Heart right ventricle (tissue), 16 donors: ENCODE results near the gene MEPE. TPM values are rescaled to one million over a fixed set of nuclear protein-coding genes. Genes with fewer than 3 reads are reported as not detected.

Experiments used
- ATAC-seq, 8 donors: fragments of 200-7000 bp; cut with Tn5 transposase; one replicate each; pipeline ENCODE4 v1.9.1; 2020; ENCODE audit warnings: mild to moderate bottlenecking in 8 of 8, moderate library complexity in 8 of 8, moderate number of reproducible peaks in 1 of 8
- DNase-seq, 2 donors: peaks; one replicate each; pipeline ENCODE4 v3.0.0-alpha.2; 2020
- H3K27ac ChIP-seq, 10 donors: fragments of 200-600 bp; sonication (generic) in 2 of 10; one replicate each; pipeline versions ENCODE4 v1.5.0 to v1.8.0; 2020 to 2022; ENCODE audit warnings: mild to moderate bottlenecking in 3 of 10
- H3K27me3 ChIP-seq, 7 donors: fragments of 200-600 bp; one replicate each; pipeline ENCODE4 v1.8.0; 2021 to 2022; ENCODE audit warnings: mild to moderate bottlenecking in 2 of 7
- H3K36me3 ChIP-seq, 9 donors: fragments of 200-600 bp; sonication (generic) in 1 of 9; one replicate each; pipeline versions ENCODE4 v1.5.0 to v1.8.0; 2020 to 2022; ENCODE audit warnings: mild to moderate bottlenecking in 2 of 9
- H3K4me1 ChIP-seq, 9 donors: fragments of 200-600 bp; sonication (generic) in 1 of 9; one replicate each; pipeline versions ENCODE4 v1.5.0 to v1.8.0; 2020 to 2022; ENCODE audit warnings: mild to moderate bottlenecking in 4 of 9
- H3K4me3 ChIP-seq, 10 donors: fragments of 200-600 bp; sonication (generic) in 2 of 10; one replicate each; pipeline versions ENCODE4 v1.5.0 to v1.8.0; 2020 to 2022; ENCODE audit warnings: mild to moderate bottlenecking in 7 of 10, moderate library complexity in 2 of 10
- H3K9me3 ChIP-seq, 11 donors: fragments of 200-600 bp in 10 of 11; sonication (generic) in 2 of 11; one replicate each; pipeline versions ENCODE4 v1.5.0 to v1.8.0; 2013 to 2022; ENCODE audit warnings: mild to moderate bottlenecking in 2 of 11, control low read depth in 1 of 11, moderate library complexity in 1 of 11
- CTCF ChIP-seq, 9 donors: fragments of 200-600 bp; sonication (generic) in 2 of 9; IDR thresholded peaks; one replicate each; pipeline versions ENCODE4 v1.5.0 to v1.8.0; 2021 to 2022; ENCODE audit warnings: antibody characterized with exemption in 9 of 9, mild to moderate bottlenecking in 5 of 9, moderate library complexity in 1 of 9
- WGBS, 2 donors: extraction: QIAGEN DNeasy Blood & Tissue Kit; methylation state at CpG; one replicate each; pipeline ENCODE4 v1.1.7; 2013; ENCODE audit warnings: inconsistent platforms in 1 of 2; 5-methylcytosine and 5-hydroxymethylcytosine counted together
- intact Hi-C, 10 donors: fragments of 100-400 bp; cut with DNase I; formaldehyde crosslinking; loops; one replicate each; pipeline versions ENCODE4 v1.11.1 to v1.14.2; 2022
- long read RNA-seq, 3 donors: library from polyadenylated mRNA; unstranded; transcript quantifications; one replicate each; pipeline ENCODE4 v2.0.0, GENCODE V29; 2020 to 2021
- polyA plus RNA-seq, 2 donors: library from polyadenylated mRNA; stranded (reverse); fragments of 200-250 nt; gene quantifications; one replicate each; pipeline ENCODE4 v1.2.3, GENCODE V29; 2013
- total RNA-seq, 10 donors: library from RNA; stranded (reverse); fragmentation: NEBNext Ultra II Directional in 3 of 10; extraction: Animal tissue kit (Norgen Biotek cat#: 25700) in 3 of 10; gene quantifications; one replicate each; pipeline versions ENCODE4 v1.2.1 to v1.2.4, GENCODE V29; 2021 to 2023
- donor health status: Arrhythmogenic right ventricular cardiomyopathy.
- donor health status: ischemic (EF 13 %, LVEDD 7.1; RV severe dilation, severe dysfunction).
- donor health status: healthy with polysubstance abuse.
- donor health status: DM: no; HTN: yes; CAD: no.
- donor health status: DM: no; HTN: no; CAD: no.
- donor health status: ischemic (EF 25% LVEDD 6.9; RV normal size, moderate dysfunction).
- donor health status: ischemic (EF 25% LVEDD 5.7; RV mildly dilated, moderate dysfunction).
- donor health status: healthy.
- donor health status: DM: yes; HTN: yes; CAD: no.
- donor health status: Ischemic cardiomyopathy.
- donor health status: ischemic (EF 35%, LVEDD 5.7; RV mildly dilated, moderate dysfunction).
- donor health status: nonischemic (EF 11% LVEDD 7.7; RV severe dilation, severe dysfunction).
- donor health status: DM: yes; HTN: yes; CAD: no.
- donor health status: PGD.
- donor health status: ischemic (EF 29% LVEDD 5.4; RV normal size, mild dysfunction).
- donor health status: nonischemic (EF 23%, LVEDD 6.1; RV moderate dilation, normal function).

MEPE gene, protein sequence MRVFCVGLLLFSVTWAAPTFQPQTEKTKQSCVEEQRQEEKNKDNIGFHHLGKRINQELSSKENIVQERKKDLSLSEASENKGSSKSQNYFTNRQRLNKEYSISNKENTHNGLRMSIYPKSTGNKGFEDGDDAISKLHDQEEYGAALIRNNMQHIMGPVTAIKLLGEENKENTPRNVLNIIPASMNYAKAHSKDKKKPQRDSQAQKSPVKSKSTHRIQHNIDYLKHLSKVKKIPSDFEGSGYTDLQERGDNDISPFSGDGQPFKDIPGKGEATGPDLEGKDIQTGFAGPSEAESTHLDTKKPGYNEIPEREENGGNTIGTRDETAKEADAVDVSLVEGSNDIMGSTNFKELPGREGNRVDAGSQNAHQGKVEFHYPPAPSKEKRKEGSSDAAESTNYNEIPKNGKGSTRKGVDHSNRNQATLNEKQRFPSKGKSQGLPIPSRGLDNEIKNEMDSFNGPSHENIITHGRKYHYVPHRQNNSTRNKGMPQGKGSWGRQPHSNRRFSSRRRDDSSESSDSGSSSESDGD
- total RNA-seq (not detected), polyA plus RNA-seq (not detected)
- long read RNA-seq, donor 1 = 0 reads
- long read RNA-seq, donor 2 = 0 reads
- long read RNA-seq, donor 3 = 0 reads

GRCh38 chr4:87832669-87833068 is at the start of gene MEPE:
Gene MEPE (plus strand): TSS chr4:87832969. CDS start chr4:87834715, 1,746 bp downstream.
- peaks cover 0 to 9% (median 0%) of the 10 kb centered on the region in 9 donors for H3K4me1 ChIP-seq
- WGBS, 2 donors = 74 to 96% methylated on average over 2 of the region's 2 CpGs
- no peaks in the 10 kb centered on the region for H3K9me3 ChIP-seq
- no peak within 1 kb of the TSS for H3K4me3 ChIP-seq
- intact Hi-C loops = loop anchor here in 3 of 10 donors (10.0 kb wide), 3 partner anchors 278 to 558 kb away; no protein-coding TSS in a partner anchor
- no peak for DNase-seq
- H3K27me3 ChIP-seq = no peaks in the 10 kb centered on the region
- TF ChIP-seq CTCF (IDR thresholded peaks at IDR 0.05) = no peak
- ATAC-seq = no peak
- no peaks in the 10 kb centered on the region for H3K36me3 ChIP-seq
- no peak within 1 kb of the TSS for H3K27ac ChIP-seq

DNA sequence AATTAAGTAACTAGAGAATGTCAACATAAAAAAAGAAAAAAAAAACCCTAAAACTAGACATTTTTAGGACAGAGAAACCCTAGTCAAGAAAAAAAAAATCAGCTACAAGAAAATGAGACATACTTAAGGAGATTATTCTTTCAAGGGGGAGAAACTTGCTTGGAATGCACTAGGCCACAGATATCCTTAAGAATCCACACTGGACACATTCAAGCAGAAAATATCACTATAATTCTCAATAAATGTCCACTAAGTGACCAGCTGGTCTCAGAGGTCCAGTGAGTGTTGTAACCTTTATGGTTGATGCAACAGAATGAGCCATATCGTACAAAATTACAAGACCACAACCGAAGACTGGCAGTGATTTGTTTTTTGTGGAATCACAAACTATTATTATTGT is 49.0 kb upstream of the MEPE start:
- Histone ChIP-seq H3K36me3 (no peaks in the 10 kb centered on the region), H3K4me3 (no peak overlapping the region), H3K27me3 (no peaks in the 10 kb centered on the region), H3K4me1 (no peaks in the 10 kb centered on the region), H3K9me3 (no peaks in the 10 kb centered on the region), H3K27ac (no peak overlapping the region)
- intact Hi-C loops = no loop called here
- ATAC-seq = no peak
- 90 to 93% methylated on average over 2 of the region's 2 CpGs for WGBS, 2 donors
- no peak for TF ChIP-seq CTCF (IDR thresholded peaks at IDR 0.05)
- DNase-seq = no peak

DNA sequence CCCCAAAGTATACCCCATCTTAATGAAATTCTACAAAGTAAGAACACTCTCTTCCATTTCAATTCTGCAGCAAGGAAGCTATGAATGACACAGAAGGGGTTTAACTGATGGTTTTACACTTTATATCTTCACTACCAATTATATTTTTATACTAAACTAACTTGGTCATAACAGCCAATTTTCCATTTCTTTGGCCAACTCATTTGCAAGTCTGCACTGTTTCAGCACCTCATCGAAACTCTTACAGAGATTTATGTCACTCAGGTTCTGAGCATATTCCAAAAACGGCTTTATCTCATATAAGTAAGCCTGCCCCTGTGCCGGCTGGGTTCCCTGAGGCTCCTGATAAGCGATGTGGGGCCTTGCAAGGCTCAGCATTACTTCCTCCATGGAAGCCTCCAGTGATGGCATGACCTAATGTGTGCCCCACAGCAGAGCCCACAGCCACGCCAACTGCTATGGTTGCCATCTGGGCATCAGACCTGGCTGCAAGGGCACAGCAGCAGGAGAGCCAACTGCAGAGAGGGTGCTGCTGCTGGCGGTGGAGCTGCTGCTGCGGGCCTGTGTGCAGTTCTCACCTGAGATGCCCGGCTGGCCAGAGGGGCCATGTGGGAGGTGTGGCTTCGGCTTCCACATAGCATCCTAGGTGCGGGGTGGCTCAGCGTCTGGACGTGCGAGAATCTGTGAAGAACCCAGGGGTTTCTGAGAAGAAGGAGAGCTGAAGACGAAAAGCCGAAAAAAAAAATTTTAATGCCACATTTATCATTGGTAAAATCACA is 46.8 kb upstream of the MEPE start:
- TF ChIP-seq CTCF (IDR thresholded peaks at IDR 0.05) = no peak
- Histone ChIP-seq H3K27ac (no peak overlapping the region), H3K9me3 (no peaks in the 10 kb centered on the region), H3K36me3 (no peaks in the 10 kb centered on the region), H3K4me3 (no peak overlapping the region), H3K4me1 (peaks cover 0 to 6% (median 0%) of the 10 kb centered on the region in 9 donors), H3K27me3 (no peaks in the 10 kb centered on the region)
- 82 to 85% methylated on average over 15 of the region's 15 CpGs for WGBS, 2 donors
- DNase-seq = no peak
- intact Hi-C loops = no loop called here
- ATAC-seq = no peak
